SK-N-SH (cell line): ENCODE data around the gene NADK.
"Not testable (repeated sequence)": the region's sequence is repeated elsewhere in the genome, so short reads cannot be mapped to it uniquely, and the experiment has no call there.

ENCODE experiments used
- CTCF ChIP-seq: fragments of 200-600 bp; sonication (generic); IDR thresholded peaks from 2 replicates; pipeline ENCODE4 v1.6.1; 2017; ENCODE audit warnings: antibody characterized with exemption, mild to moderate bottlenecking, moderate library complexity
- EZH2phosphoT487 ChIP-seq: fragments of 200-600 bp; sonication (generic); IDR thresholded peaks from 2 replicates; pipeline ENCODE4 v1.6.1; 2017; ENCODE audit warnings: low read depth, mixed run types, mild to moderate bottlenecking, antibody characterized with exemption, moderate library complexity, borderline replicate concordance
- NRF1 ChIP-seq: IDR thresholded peaks from 2 replicates; pipeline ENCODE4 v1.6.1; 2012; ENCODE audit warnings: low read depth, mild to moderate bottlenecking, low read length
- TCF12 ChIP-seq: IDR thresholded peaks from 2 replicates; pipeline ENCODE4 v1.4.0; 2012
- USF2 ChIP-seq: fragments of 150-350 bp; IDR thresholded peaks from 2 replicates; pipeline ENCODE4 v1.6.1; 2017; ENCODE audit warnings: antibody characterized with exemption, low read length, low read depth, borderline replicate concordance

- not testable (repeated sequence) for TF ChIP-seq CTCF, NRF1, EZH2phosphoT487, USF2, TCF12
Observed at GRCh38 chr1:1742529-1742928, 35.7 kb downstream of the NADK start.
